GM19452 (cell line): ENCODE measurements around the gene TMTC2.

Experiments used
- ATAC-seq: cut with Tn5 transposase; IDR thresholded peaks from one replicate; pipeline ENCODE4 v1.9.1; 2021; ENCODE audit not compliant: unreplicated experiment

The TMTC2 gene

DNA sequence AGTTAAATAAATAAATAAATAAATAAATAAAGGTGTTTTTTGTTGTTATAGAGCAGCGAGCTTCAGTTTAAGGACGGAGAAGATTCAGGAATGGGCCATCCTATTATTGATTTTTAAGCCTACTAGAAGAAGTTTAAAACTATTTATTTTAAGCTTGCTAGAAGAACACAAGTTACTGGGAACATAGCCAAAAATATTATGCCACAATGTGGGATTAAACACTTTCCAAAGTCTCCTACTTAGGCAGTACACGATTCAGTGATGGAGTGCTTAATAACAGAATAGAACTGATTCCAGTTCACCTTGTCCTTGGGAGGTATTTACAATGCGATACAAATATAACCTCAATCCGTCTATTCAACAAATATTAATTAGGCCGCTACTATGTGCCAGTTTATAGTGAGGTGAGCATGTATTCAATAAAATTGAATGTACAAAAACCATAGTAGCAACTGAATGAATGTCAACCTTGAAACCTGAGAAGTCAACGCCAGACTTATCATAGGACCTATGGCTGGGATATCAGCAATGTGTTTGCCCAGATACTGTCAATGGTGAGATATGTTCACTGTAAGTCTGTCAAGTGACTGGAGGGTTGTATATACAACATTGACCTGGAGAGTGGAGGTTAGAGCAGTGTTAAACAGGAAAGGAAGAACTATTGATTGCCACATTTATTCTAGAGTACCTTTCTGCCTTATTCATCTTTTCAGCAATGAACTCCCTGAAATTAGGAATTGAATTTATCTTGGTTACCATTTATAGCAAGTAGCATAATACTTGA is 486.4 kb downstream of the TMTC2 start:
- ATAC-seq: no peak

DNA sequence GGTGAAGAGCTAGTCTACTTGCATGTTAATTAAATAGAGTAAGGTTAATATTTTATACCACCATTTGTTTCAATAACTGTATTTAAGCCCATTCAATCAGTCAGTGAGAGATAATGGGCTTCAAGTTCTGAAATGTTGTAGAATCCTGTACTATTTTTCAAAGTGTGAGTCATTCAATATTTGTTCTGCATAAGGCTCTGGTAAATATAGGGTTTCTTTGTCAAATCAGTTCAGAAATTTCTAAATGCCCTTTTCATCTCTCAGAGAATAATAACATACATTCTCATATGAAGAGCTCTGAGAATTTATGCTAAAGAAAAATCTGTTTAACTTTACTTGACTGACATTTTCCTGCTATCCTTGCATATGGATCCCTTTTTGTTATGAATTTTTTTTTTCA is 493.3 kb downstream of the TMTC2 start:
- ATAC-seq: no peak

- ATAC-seq: no peak
These were observed 494.4 kb downstream of the TMTC2 start for GRCh38 chr12:83181074-83181473.

- ATAC-seq: no peak
These were observed 496.4 kb downstream of the TMTC2 start for GRCh38 chr12:83183132-83183531.
